ENCODE measurements around the gene SLC2A11. TPM values are rescaled to one million over a fixed set of nuclear protein-coding genes. Genes with fewer than 3 reads are reported as not detected.

SLC2A11 gene
- total RNA-seq, 1 donor from 2014 or later, result 32.1 TPM

GRCh38 chr22:23841736-23842445 is 15.8 kb upstream of the SLC2A11 start:
- H3K36me3 Mint-ChIP-seq, result peaks cover 4% of the 10 kb centered on the region
- H3K4me1 Mint-ChIP-seq (ENCODE audit: unreplicated experiment), result peaks cover 45% of the 10 kb centered on the region
- no peaks in the 10 kb centered on the region for H3K9me3 Mint-ChIP-seq
- peaks cover 24% of the 10 kb centered on the region for H3K27me3 Mint-ChIP-seq
- TF ChIP-seq, protein P1, sequence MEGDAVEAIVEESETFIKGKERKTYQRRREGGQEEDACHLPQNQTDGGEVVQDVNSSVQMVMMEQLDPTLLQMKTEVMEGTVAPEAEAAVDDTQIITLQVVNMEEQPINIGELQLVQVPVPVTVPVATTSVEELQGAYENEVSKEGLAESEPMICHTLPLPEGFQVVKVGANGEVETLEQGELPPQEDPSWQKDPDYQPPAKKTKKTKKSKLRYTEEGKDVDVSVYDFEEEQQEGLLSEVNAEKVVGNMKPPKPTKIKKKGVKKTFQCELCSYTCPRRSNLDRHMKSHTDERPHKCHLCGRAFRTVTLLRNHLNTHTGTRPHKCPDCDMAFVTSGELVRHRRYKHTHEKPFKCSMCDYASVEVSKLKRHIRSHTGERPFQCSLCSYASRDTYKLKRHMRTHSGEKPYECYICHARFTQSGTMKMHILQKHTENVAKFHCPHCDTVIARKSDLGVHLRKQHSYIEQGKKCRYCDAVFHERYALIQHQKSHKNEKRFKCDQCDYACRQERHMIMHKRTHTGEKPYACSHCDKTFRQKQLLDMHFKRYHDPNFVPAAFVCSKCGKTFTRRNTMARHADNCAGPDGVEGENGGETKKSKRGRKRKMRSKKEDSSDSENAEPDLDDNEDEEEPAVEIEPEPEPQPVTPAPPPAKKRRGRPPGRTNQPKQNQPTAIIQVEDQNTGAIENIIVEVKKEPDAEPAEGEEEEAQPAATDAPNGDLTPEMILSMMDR (conservative IDR thresholded peaks at IDR 0.05), result no peak
- no peak overlapping the region for H3K4me3 Mint-ChIP-seq
- no peak for DNase-seq (ENCODE audit: extremely low spot score, unreplicated experiment)
- no peak overlapping the region for H3K27ac Mint-ChIP-seq

GRCh38 chr22:23842599-23842998 is 15.1 kb upstream of the SLC2A11 start:
- Mint-ChIP-seq H3K4me1 (ENCODE audit: unreplicated experiment) (peaks cover 45% of the 10 kb centered on the region), H3K27ac (peak overlapping the region; percentile 58), H3K36me3 (peaks cover 4% of the 10 kb centered on the region), H3K4me3 (no peak overlapping the region), H3K27me3 (peaks cover 24% of the 10 kb centered on the region), H3K9me3 (no peaks in the 10 kb centered on the region)
- TF ChIP-seq, protein P1 (conservative IDR thresholded peaks at IDR 0.05), result no peak
- no peak for DNase-seq (ENCODE audit: extremely low spot score, unreplicated experiment)

- no peak overlapping the region for H3K4me3 Mint-ChIP-seq
- TF ChIP-seq, protein P1 (conservative IDR thresholded peaks at IDR 0.05), result no peak
- no peaks in the 10 kb centered on the region for H3K36me3 Mint-ChIP-seq
- H3K9me3 Mint-ChIP-seq, result no peaks in the 10 kb centered on the region
- H3K27me3 Mint-ChIP-seq, result peaks cover 17% of the 10 kb centered on the region
- H3K4me1 Mint-ChIP-seq (ENCODE audit: unreplicated experiment), result peaks cover 28% of the 10 kb centered on the region
- no peak for DNase-seq (ENCODE audit: extremely low spot score, unreplicated experiment)
- no peak overlapping the region for H3K27ac Mint-ChIP-seq
Observed at GRCh38 chr22:23844739-23845202, 12.9 kb upstream of the SLC2A11 start.

DNA sequence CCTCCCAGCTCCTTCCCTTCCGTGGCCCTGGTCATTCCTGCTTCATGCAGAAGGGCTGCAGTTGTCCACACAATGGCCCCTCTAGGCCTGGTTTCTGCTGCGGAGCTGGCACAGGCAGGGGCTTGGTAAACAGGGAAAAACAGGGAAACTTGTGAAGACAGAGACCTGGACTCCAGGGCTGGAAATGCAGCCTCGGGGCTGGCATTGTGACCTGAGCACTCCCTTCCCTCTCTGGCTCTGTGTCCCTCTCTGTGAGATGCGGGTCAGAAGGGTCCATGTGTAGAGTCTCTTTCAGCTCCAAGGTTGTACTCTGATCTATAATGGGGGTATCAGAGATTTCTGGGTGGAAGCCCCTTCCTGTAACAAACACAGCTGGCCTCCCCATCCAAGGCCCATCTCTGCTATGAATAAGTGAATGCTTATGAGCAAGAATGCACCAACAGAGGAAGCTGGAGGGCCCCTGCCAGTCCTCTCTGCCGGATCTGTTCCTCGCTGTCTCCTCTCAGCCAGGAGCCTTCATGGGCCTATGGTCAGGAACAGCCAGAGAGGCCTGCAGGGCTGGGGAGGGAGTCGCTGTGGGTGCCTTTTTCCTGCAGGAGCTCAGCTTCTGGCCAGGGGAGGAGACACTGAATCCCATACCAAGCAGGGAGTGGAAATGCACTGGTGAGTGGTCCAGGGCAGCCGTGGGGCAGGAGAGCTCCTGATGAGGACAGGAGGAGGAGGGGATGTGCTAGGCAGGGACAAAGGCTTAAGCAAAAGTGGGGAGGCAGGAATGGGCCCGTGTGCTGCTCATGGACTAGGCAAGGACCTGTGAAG is 12.2 kb upstream of the SLC2A11 start:
- H3K27ac Mint-ChIP-seq, result no peak overlapping the region
- H3K36me3 Mint-ChIP-seq, result no peaks in the 10 kb centered on the region
- DNase-seq (ENCODE audit: extremely low spot score, unreplicated experiment), result no peak
- H3K27me3 Mint-ChIP-seq, result peaks cover 13% of the 10 kb centered on the region
- H3K4me1 Mint-ChIP-seq (ENCODE audit: unreplicated experiment), result peaks cover 27% of the 10 kb centered on the region
- no peaks in the 10 kb centered on the region for H3K9me3 Mint-ChIP-seq
- H3K4me3 Mint-ChIP-seq, result no peak overlapping the region
- TF ChIP-seq, protein P1 (conservative IDR thresholded peaks at IDR 0.05), result no peak

DNA sequence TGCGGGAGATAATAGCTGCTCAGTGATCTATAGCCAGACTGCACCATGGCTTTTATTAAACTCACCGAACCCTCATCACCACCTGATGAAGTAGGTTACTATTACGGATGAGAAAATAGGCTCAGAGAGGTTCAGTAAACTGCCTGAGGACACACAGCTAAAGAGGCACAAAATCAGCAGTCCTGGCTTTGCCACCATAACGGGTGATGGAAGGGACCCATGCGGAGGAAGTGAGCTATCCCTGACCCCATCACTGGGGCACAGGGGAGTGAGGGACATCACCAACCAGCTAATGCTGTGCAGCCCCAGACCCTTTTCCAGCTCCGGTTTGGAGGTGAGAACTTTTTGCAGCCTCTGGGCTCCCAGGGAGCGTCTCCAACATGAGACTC is 11.6 kb upstream of the SLC2A11 start:
- no peak for DNase-seq (ENCODE audit: extremely low spot score, unreplicated experiment)

More for the DNA sequence above, 11.6 kb upstream of the SLC2A11 start:
- Mint-ChIP-seq H3K4me1 (ENCODE audit: unreplicated experiment) (peaks cover 22% of the 10 kb centered on the region), H3K36me3 (no peaks in the 10 kb centered on the region), H3K4me3 (no peak overlapping the region), H3K27me3 (peaks cover 7% of the 10 kb centered on the region), H3K9me3 (no peaks in the 10 kb centered on the region), H3K27ac (no peak overlapping the region)
- TF ChIP-seq, protein P1 (conservative IDR thresholded peaks at IDR 0.05), result no peak
